B cell (primary cell): Measurements from ENCODE around the gene L3MBTL4. TPM values are rescaled to one million over a fixed set of nuclear protein-coding genes. Genes with fewer than 3 reads are reported as not detected.

Experiments used
- ATAC-seq: fragments of 200-7000 bp; cut with Tn5 transposase; one replicate; pipeline ENCODE4 v1.10.0; 2021; ENCODE audit warnings: low read depth, mild to moderate bottlenecking, moderate number of reproducible peaks, moderate library complexity
- CTCF ChIA-PET: fragments of 350-600 bp; sonication (Branson Sonifier 250); formaldehyde crosslinking; loops from one replicate; lab custom pipeline; 2021; ENCODE audit warnings: antibody characterized with exemption, inconsistent platforms; lab: Charles Lee
- POLR2A ChIA-PET: fragments of 350-600 bp; sonication (Branson Sonifier 250); formaldehyde crosslinking; loops from one replicate; lab custom pipeline; 2021; ENCODE audit warnings: antibody characterized with exemption; lab: Charles Lee
- DNase-seq: peaks from one replicate; pipeline ENCODE4 v3.0.0; 2013
- H2AFZ ChIP-seq: 2 replicates; pipeline ENCODE4 v1.6.1; 2012; ENCODE audit warnings: mild to moderate bottlenecking, low read depth, low read length; ENCODE audit not compliant: insufficient read depth, poor library complexity, severe bottlenecking
- H3K27ac ChIP-seq, 2 donors: 1 replicate in 1 of 2; 2 replicates in 1 of 2; pipeline ENCODE4 v1.5.1; 2012 to 2013; ENCODE audit warnings: low read length in 2 of 2, mild to moderate bottlenecking in 2 of 2, moderate library complexity in 1 of 2
- H3K27me3 ChIP-seq, 4 experiments: fragments of 200-600 bp in 1 of 4; sonication (generic) in 1 of 4; replicated peaks in 1 of 4; 1 replicate in 2 of 4; 2 replicates in 2 of 4; pipeline versions ENCODE4 v1.6.1 to v1.7.0; 2013 to 2016; ENCODE audit warnings: low read length in 3 of 4, mild to moderate bottlenecking in 2 of 4, mixed read lengths in 1 of 4, moderate library complexity in 1 of 4; ENCODE audit not compliant: insufficient read depth in 4 of 4, control insufficient read depth in 3 of 4; ENCODE audit errors: control extremely low read depth in 1 of 4
- H3K36me3 ChIP-seq, 2 experiments: replicated peaks in 1 of 2; 1 replicate in 1 of 2; 2 replicates in 1 of 2; pipeline versions ENCODE4 v1.6.1 to v1.7.1; 2013; ENCODE audit warnings: low read length in 1 of 2; ENCODE audit not compliant: insufficient read depth in 2 of 2, control insufficient read depth in 1 of 2; ENCODE audit errors: control extremely low read depth in 1 of 2, extremely low read depth in 1 of 2
- H3K4me1 ChIP-seq, 2 donors: fragments of 200-600 bp in 1 of 2; sonication (generic) in 1 of 2; 1 replicate in 1 of 2; 2 replicates in 1 of 2; pipeline versions ENCODE4 v1.5.1 to v1.6.1; 2013 to 2017; ENCODE audit warnings: low read length in 2 of 2; ENCODE audit not compliant: control insufficient read depth in 2 of 2, insufficient read depth in 2 of 2
- H3K4me2 ChIP-seq: replicated peaks from 2 replicates; pipeline ENCODE3; 2012; ENCODE audit warnings: mild to moderate bottlenecking, low read depth, low read length; ENCODE audit not compliant: poor library complexity, severe bottlenecking
- H3K4me3 ChIP-seq, 5 experiments: fragments of 200-600 bp in 1 of 5; sonication (generic) in 1 of 5; 1 replicate in 3 of 5; 2 replicates in 2 of 5; pipeline versions ENCODE4 v1.5.1 to v1.7.0; 2011 to 2016; ENCODE audit warnings: low read length in 4 of 5, mild to moderate bottlenecking in 4 of 5, low read depth in 2 of 5, control low read depth in 1 of 5, moderate library complexity in 1 of 5; ENCODE audit not compliant: insufficient read depth in 1 of 5; ENCODE audit errors: control extremely low read depth in 1 of 5, extremely low read depth in 1 of 5
- H3K79me2 ChIP-seq: fragments of 200-600 bp; sonication (generic); one replicate; pipeline ENCODE4 v1.6.0; 2016; ENCODE audit warnings: low read length; ENCODE audit not compliant: control insufficient read depth, insufficient read depth
- H3K9ac ChIP-seq: fragments of 200-600 bp; sonication (generic); 2 replicates; pipeline ENCODE4 v1.6.1; 2017; ENCODE audit warnings: mild to moderate bottlenecking, low read length, moderate library complexity
- H3K9me3 ChIP-seq, 3 donors: one replicate each; pipeline versions ENCODE4 v1.6.1 to v1.7.1; 2013; ENCODE audit warnings: low read length in 2 of 3; ENCODE audit not compliant: control insufficient read depth in 2 of 3, insufficient read depth in 1 of 3; ENCODE audit errors: control extremely low read depth in 1 of 3
- H4K20me1 ChIP-seq: 2 replicates; pipeline ENCODE4 v1.6.0; 2012; ENCODE audit warnings: mild to moderate bottlenecking, low read length; ENCODE audit not compliant: insufficient read depth, control insufficient read depth, poor library complexity, severe bottlenecking
- H3K27ac Mint-ChIP-seq: one replicate; pipeline ENCODE4 v1.8.0; 2021; ENCODE audit warnings: mixed read lengths
- H3K27me3 Mint-ChIP-seq: one replicate; pipeline ENCODE4 v1.8.0; 2021; ENCODE audit warnings: mixed read lengths
- H3K4me1 Mint-ChIP-seq: one replicate; pipeline ENCODE4 v1.8.0; 2021; ENCODE audit warnings: mixed read lengths
- H3K4me3 Mint-ChIP-seq: one replicate; pipeline ENCODE4 v1.8.0; 2021; ENCODE audit warnings: mixed read lengths
- H3K9me3 Mint-ChIP-seq: one replicate; pipeline ENCODE4 v1.8.0; 2022; ENCODE audit warnings: mixed read lengths; ENCODE audit not compliant: insufficient read depth
- CTCF ChIP-seq: fragments of 200-600 bp; IDR thresholded peaks from one replicate; pipeline ENCODE4 v1.8.0; 2022; ENCODE audit warnings: antibody characterized with exemption, mild to moderate bottlenecking
- EZH2 ChIP-seq: IDR thresholded peaks from 2 replicates; pipeline ENCODE4 v1.6.1; 2012; ENCODE audit warnings: borderline replicate concordance, low read depth, mild to moderate bottlenecking, moderate library complexity, low read length; ENCODE audit not compliant: insufficient read depth, poor library complexity, severe bottlenecking
- intact Hi-C: fragments of 100-400 bp; cut with micrococcal nuclease; formaldehyde crosslinking; loops from one replicate; pipeline ENCODE4 v1.10.0; 2022
- polyA plus RNA-seq: library from polyadenylated mRNA; depleted of rRNA; stranded (reverse); fragments of >200 nt; gene quantifications from 2 replicates; pipeline ENCODE4 v1.2.3, GENCODE V29; 2012
- total RNA-seq, 2 donors: library from RNA; stranded (reverse); fragments of 120-200 nt in 1 of 2; gene quantifications; 1 replicate in 1 of 2; 2 replicates in 1 of 2; pipeline versions ENCODE4 v1.2.3 to v1.2.4, GENCODE V29; 2013 to 2022

L3MBTL4 gene
- total and polyA plus RNA-seq, 2 donors (not counting 1 experiment from before 2014, with no cell fraction given) = 3.0 to 11.9 TPM

GRCh38 chr18:6341709-6342108 lies 73.0 kb downstream of the L3MBTL4 start:
- no peak overlapping the region for H3K9ac ChIP-seq
- ChIA-PET POLR2A (no interaction called here), CTCF (no interaction called here)
- ATAC-seq (no peak), DNase-seq (no peak)
- H3K9me3 ChIP-seq = peaks cover 2 to 30% (median 19%) of the 10 kb centered on the region in 3 donors
- no peaks in the 10 kb centered on the region for H3K27me3 ChIP-seq
- no peak overlapping the region for H3K4me3 ChIP-seq
- H4K20me1 ChIP-seq = no peaks in the 10 kb centered on the region
- H3K36me3 ChIP-seq = no peaks in the 10 kb centered on the region
- Mint-ChIP-seq H3K27me3 (no peaks in the 10 kb centered on the region), H3K27ac (no peak overlapping the region), H3K4me3 (no peak overlapping the region), H3K9me3 (peaks cover 17% of the 10 kb centered on the region), H3K4me1 (no peaks in the 10 kb centered on the region)
- H3K79me2 ChIP-seq = peaks cover 21% of the 10 kb centered on the region
- no peak overlapping the region for H3K27ac ChIP-seq
- TF ChIP-seq EZH2 (no peak), CTCF (no peak)
- no peaks in the 10 kb centered on the region for H3K4me1 ChIP-seq
- intact Hi-C loops = no loop called here
- H3K4me2 ChIP-seq = no peak overlapping the region
- no peak overlapping the region for H2AFZ ChIP-seq

GRCh38 chr18:6341303-6341702 lies 73.4 kb downstream of the L3MBTL4 start:
- Histone ChIP-seq H3K9me3 (peaks cover 2 to 30% (median 19%) of the 10 kb centered on the region in 3 donors), H3K4me3 (no peak overlapping the region), H3K36me3 (no peaks in the 10 kb centered on the region), H4K20me1 (no peaks in the 10 kb centered on the region), H2AFZ (no peak overlapping the region), H3K79me2 (peaks cover 23% of the 10 kb centered on the region), H3K4me1 (no peaks in the 10 kb centered on the region), H3K4me2 (no peak overlapping the region), H3K27ac (no peak overlapping the region), H3K27me3 (no peaks in the 10 kb centered on the region), H3K9ac (no peak overlapping the region)
- Mint-ChIP-seq H3K9me3 (peaks cover 17% of the 10 kb centered on the region), H3K27ac (no peak overlapping the region), H3K27me3 (no peaks in the 10 kb centered on the region), H3K4me1 (no peaks in the 10 kb centered on the region), H3K4me3 (no peak overlapping the region)
- POLR2A ChIA-PET = no interaction called here
- no peak for TF ChIP-seq EZH2
- no peak for TF ChIP-seq CTCF
- ATAC-seq = no peak
- DNase-seq = no peak
- CTCF ChIA-PET = no interaction called here
- intact Hi-C loops = no loop called here
